ENCODE data around the gene ERC1. TPM values are rescaled to one million over a fixed set of nuclear protein-coding genes. Genes with fewer than 3 reads are reported as not detected.
A peak's percentile ranks its signal among the peaks of the same experiment; 100 is the strongest.

ERC1 gene
- total RNA-seq, 4 donors from 2014 or later = 28.9 to 106 (median 43.6) TPM

GRCh38 chr12:1115484-1116231 lies 124.6 kb downstream of the ERC1 start:
- intact Hi-C loops (cut with DNase I; ENCODE audit: low total_unique reads) = loop anchor here (10.0 kb wide), 1 partner anchor 469 kb away; no protein-coding TSS in a partner anchor
- H3K27me3 ChIP-seq = no peaks in the 10 kb centered on the region
- no peaks in the 10 kb centered on the region for H3K4me1 ChIP-seq
- no peak overlapping the region for H3K27ac ChIP-seq
- H3K9me3 ChIP-seq = no peaks in the 10 kb centered on the region
- TF ChIP-seq CTCF (IDR thresholded peaks at IDR 0.05) (no peak), POLR2A (IDR thresholded peaks at IDR 0.05) (no peak)
- no peak overlapping the region for H3K4me3 ChIP-seq
- no peaks in the 10 kb centered on the region for H3K36me3 ChIP-seq
- no peak for DNase-seq

DNA sequence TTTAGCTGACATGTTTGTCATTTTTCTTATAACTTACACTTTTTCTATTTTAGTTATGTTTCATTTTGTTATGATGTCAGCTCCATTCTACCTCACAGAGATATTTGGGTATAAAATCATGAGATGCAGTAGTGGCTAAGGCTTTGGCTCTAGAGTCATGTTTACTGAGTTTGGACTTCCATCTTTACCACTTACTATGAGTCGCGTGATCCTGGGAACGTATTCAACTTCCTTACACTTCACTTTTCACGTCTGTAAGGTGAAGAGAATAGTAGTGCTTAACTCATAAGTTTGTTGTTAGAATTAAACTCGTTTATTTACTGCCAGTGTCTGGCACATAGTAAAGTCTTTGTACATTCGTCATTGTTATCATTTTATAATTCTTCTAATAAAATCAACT lies 126.3 kb downstream of the ERC1 start:
- TF ChIP-seq CTCF (IDR thresholded peaks at IDR 0.05) = no peak
- no peak for TF ChIP-seq POLR2A (IDR thresholded peaks at IDR 0.05)
- H3K9me3 ChIP-seq = no peaks in the 10 kb centered on the region
- intact Hi-C loops (cut with DNase I; ENCODE audit: low total_unique reads) = loop anchor here (10.0 kb wide), 1 partner anchor 467 kb away; no protein-coding TSS in a partner anchor
- no peaks in the 10 kb centered on the region for H3K36me3 ChIP-seq
- H3K4me3 ChIP-seq = no peak overlapping the region
- no peaks in the 10 kb centered on the region for H3K27me3 ChIP-seq
- no peak overlapping the region for H3K27ac ChIP-seq
- no peak for DNase-seq
- H3K4me1 ChIP-seq = no peaks in the 10 kb centered on the region

- Histone ChIP-seq H3K4me3 (no peak overlapping the region), H3K27ac (no peak overlapping the region), H3K4me1 (no peaks in the 10 kb centered on the region), H3K36me3 (no peaks in the 10 kb centered on the region), H3K9me3 (no peaks in the 10 kb centered on the region), H3K27me3 (no peaks in the 10 kb centered on the region)
- intact Hi-C loops (cut with DNase I; ENCODE audit: low total_unique reads) = loop anchor here (10.0 kb wide), 1 partner anchor 467 kb away; no protein-coding TSS in a partner anchor
- TF ChIP-seq POLR2A (IDR thresholded peaks at IDR 0.05) (no peak), CTCF (IDR thresholded peaks at IDR 0.05) (peak; percentile 85 to 96 (median 94))
- DNase-seq = peak; percentile 65 to 76
Measured at GRCh38 chr12:1117970-1118563, 127.0 kb downstream of the ERC1 start.

- Histone ChIP-seq H3K27me3 (no peaks in the 10 kb centered on the region), H3K9me3 (no peaks in the 10 kb centered on the region), H3K4me1 (no peaks in the 10 kb centered on the region), H3K27ac (no peak overlapping the region), H3K4me3 (no peak overlapping the region), H3K36me3 (no peaks in the 10 kb centered on the region)
- no peak for TF ChIP-seq CTCF (IDR thresholded peaks at IDR 0.05)
- no peak for TF ChIP-seq POLR2A (IDR thresholded peaks at IDR 0.05)
- intact Hi-C loops (cut with DNase I; ENCODE audit: low total_unique reads) = no loop called here
- no peak for DNase-seq
Measured at GRCh38 chr12:1122786-1123185, 131.8 kb downstream of the ERC1 start.

- DNase-seq = no peak
- no peaks in the 10 kb centered on the region for H3K9me3 ChIP-seq
- H3K4me3 ChIP-seq = no peak overlapping the region
- no peaks in the 10 kb centered on the region for H3K36me3 ChIP-seq
- H3K27me3 ChIP-seq = no peaks in the 10 kb centered on the region
- H3K4me1 ChIP-seq = no peaks in the 10 kb centered on the region
- no peak for TF ChIP-seq CTCF (IDR thresholded peaks at IDR 0.05)
- no peak for TF ChIP-seq POLR2A (IDR thresholded peaks at IDR 0.05)
- intact Hi-C loops (cut with DNase I; ENCODE audit: low total_unique reads) = no loop called here
- no peak overlapping the region for H3K27ac ChIP-seq
Measured at GRCh38 chr12:1126091-1126490, 135.1 kb downstream of the ERC1 start.

All from uterus (tissue), 4 donors.